ENCODE results near the gene RAB10. TPM values are rescaled to one million over a fixed set of nuclear protein-coding genes. Genes with fewer than 3 reads are reported as not detected.
A peak's percentile ranks its signal among the peaks of the same experiment; 100 is the strongest.

The RAB10 gene
- total and polyA plus RNA-seq, 4 donors, result 45.8 to 92.4 (median 69.0) TPM

- no peaks in the 10 kb centered on the region for H3K9me3 ChIP-seq (ENCODE audit: control insufficient read depth, low read length)
- WGBS, 2 donors, result 71 to 72% methylated on average over 9 of the region's 9 CpGs
- DNase-seq (no peak), ATAC-seq (ENCODE audit: low FRiP score) (no peak)
- no peaks in the 10 kb centered on the region for H3K36me3 ChIP-seq (ENCODE audit: control insufficient read depth in 1 of 2, insufficient read depth in 2 of 2, low read length in 1 of 2)
- peaks cover 2 to 5% of the 10 kb centered on the region in 2 donors for H3K4me1 ChIP-seq (ENCODE audit: control insufficient read depth in 1 of 2, insufficient read depth in 2 of 2, low read length in 2 of 2)
- H3K27ac ChIP-seq (ENCODE audit: low read depth in 1 of 2, low read length in 2 of 2), result no peak overlapping the region
- H3K4me3 ChIP-seq (ENCODE audit: low read length in 2 of 2), result no peak overlapping the region
- H3K27me3 ChIP-seq (ENCODE audit: control insufficient read depth in 1 of 2, insufficient read depth in 2 of 2, low read length in 1 of 2), result no peaks in the 10 kb centered on the region
- intact Hi-C loops (cut with DNase I), result no loop called here
Observed at GRCh38 chr2:26039603-26040323, 5.9 kb downstream of the RAB10 start.

GRCh38 chr2:26043109-26043508, 9.2 kb downstream of the RAB10 start:
- DNase-seq (no peak), ATAC-seq (ENCODE audit: low FRiP score) (no peak)
- peaks cover 2 to 6% of the 10 kb centered on the region in 2 donors for H3K4me1 ChIP-seq (ENCODE audit: control insufficient read depth in 1 of 2, insufficient read depth in 2 of 2, low read length in 2 of 2)
- H3K27me3 ChIP-seq (ENCODE audit: control insufficient read depth in 1 of 2, insufficient read depth in 2 of 2, low read length in 1 of 2), result no peaks in the 10 kb centered on the region
- H3K4me3 ChIP-seq (ENCODE audit: low read length in 2 of 2), result no peak overlapping the region
- intact Hi-C loops (cut with DNase I), result no loop called here
- H3K27ac ChIP-seq (ENCODE audit: low read depth in 1 of 2, low read length in 2 of 2), result no peak overlapping the region
- H3K36me3 ChIP-seq (ENCODE audit: control insufficient read depth in 1 of 2, insufficient read depth in 2 of 2, low read length in 1 of 2), result no peaks in the 10 kb centered on the region
- H3K9me3 ChIP-seq (ENCODE audit: control insufficient read depth, low read length), result no peaks in the 10 kb centered on the region
- 88 to 92% methylated on average over 5 of the region's 5 CpGs for WGBS, 2 donors

DNA sequence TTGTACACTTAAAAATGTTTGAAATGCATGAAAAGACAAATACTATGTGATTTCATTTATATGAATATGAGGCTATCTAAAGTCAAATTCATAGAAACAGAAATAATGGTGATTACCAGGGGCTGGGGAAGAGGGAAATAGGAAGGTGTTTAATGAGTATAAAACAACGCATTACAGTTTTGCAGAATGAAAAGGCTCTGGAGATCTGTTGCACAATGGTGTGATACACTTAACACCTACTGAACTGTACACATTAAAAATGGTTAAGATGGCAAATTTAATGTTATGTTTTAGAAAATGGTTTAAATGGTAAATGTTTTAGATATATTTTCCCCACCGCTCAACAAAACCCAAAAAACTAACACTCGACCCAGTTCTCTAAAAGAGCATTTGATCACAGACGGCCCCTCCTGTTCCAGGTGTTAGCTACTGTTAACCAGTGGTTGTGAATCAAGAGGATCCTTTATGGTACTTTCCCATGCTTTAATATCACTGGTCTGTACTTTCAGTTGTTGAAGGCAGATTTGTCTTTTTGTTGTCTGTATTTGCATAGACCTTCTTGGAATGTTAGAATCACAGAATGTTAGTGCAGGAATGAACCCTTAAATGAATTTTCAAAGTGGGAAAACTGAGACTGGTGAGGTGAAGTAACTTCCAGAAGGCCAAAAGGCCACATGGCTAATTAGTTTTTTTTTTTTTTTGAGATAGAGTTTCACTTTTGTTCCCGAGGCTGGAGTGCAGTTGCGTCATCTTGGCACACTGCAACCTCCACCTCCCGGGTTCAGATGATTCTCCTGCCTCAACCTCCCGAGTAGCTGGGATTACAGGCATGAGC, 10.2 kb downstream of the RAB10 start:
- WGBS, 2 donors, result 42 to 52% methylated on average over 8 of the region's 8 CpGs
- intact Hi-C loops (cut with DNase I), result no loop called here
- Histone ChIP-seq H3K27ac (ENCODE audit: low read depth in 1 of 2, low read length in 2 of 2) (no peak overlapping the region), H3K27me3 (ENCODE audit: control insufficient read depth in 1 of 2, insufficient read depth in 2 of 2, low read length in 1 of 2) (no peaks in the 10 kb centered on the region), H3K4me3 (ENCODE audit: low read length in 2 of 2) (no peak overlapping the region), H3K4me1 (ENCODE audit: control insufficient read depth in 1 of 2, insufficient read depth in 2 of 2, low read length in 2 of 2) (peaks cover 2 to 6% of the 10 kb centered on the region in 2 donors), H3K9me3 (ENCODE audit: control insufficient read depth, low read length) (no peaks in the 10 kb centered on the region), H3K36me3 (ENCODE audit: control insufficient read depth in 1 of 2, insufficient read depth in 2 of 2, low read length in 1 of 2) (no peaks in the 10 kb centered on the region)
- ATAC-seq (ENCODE audit: low FRiP score), result no peak
- peak in 1 of 2 donors; percentile 57 for DNase-seq

GRCh38 chr2:26048791-26049190, 14.9 kb downstream of the RAB10 start:
- intact Hi-C loops (cut with DNase I), result no loop called here
- Histone ChIP-seq H3K36me3 (ENCODE audit: control insufficient read depth in 1 of 2, insufficient read depth in 2 of 2, low read length in 1 of 2) (no peaks in the 10 kb centered on the region), H3K9me3 (ENCODE audit: control insufficient read depth, low read length) (no peaks in the 10 kb centered on the region), H3K27me3 (ENCODE audit: control insufficient read depth in 1 of 2, insufficient read depth in 2 of 2, low read length in 1 of 2) (no peaks in the 10 kb centered on the region), H3K27ac (ENCODE audit: low read depth in 1 of 2, low read length in 2 of 2) (no peak overlapping the region), H3K4me1 (ENCODE audit: control insufficient read depth in 1 of 2, insufficient read depth in 2 of 2, low read length in 2 of 2) (peaks cover 0 to 10% of the 10 kb centered on the region in 2 donors), H3K4me3 (ENCODE audit: low read length in 2 of 2) (no peak overlapping the region)
- ATAC-seq (ENCODE audit: low FRiP score) (no peak), DNase-seq (no peak)
- WGBS, 2 donors, result 8 to 35% methylated on average over 3 of the region's 3 CpGs

DNA sequence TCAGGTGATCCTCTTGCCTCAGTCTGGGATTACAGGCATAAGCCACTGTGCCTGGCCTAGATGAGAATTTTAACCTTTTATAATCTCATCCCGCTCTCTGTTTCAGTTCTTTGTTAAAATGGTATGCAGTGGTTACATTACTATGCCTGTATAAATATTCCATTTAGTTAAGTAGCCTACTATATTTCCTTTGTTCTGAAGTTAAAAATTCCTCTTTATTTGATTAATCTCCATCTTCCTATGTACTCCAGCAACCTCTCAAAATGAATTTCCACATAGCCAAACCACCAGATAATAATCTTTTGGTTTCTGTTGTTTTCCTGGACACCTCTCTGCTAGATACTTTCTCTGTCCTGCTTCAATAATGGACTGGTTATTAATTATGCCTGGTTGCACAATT, 15.8 kb downstream of the RAB10 start:
- ATAC-seq (ENCODE audit: low FRiP score) (no peak), DNase-seq (no peak)
- no peak overlapping the region for H3K4me3 ChIP-seq (ENCODE audit: low read length in 2 of 2)
- H3K9me3 ChIP-seq (ENCODE audit: control insufficient read depth, low read length), result no peaks in the 10 kb centered on the region
- H3K27ac ChIP-seq (ENCODE audit: low read depth in 1 of 2, low read length in 2 of 2), result no peak overlapping the region
- 88 to 97% methylated on average over 1 of the region's 1 CpG for WGBS, 2 donors
- intact Hi-C loops (cut with DNase I), result no loop called here
- no peaks in the 10 kb centered on the region for H3K36me3 ChIP-seq (ENCODE audit: control insufficient read depth in 1 of 2, insufficient read depth in 2 of 2, low read length in 1 of 2)
- H3K27me3 ChIP-seq (ENCODE audit: control insufficient read depth in 1 of 2, insufficient read depth in 2 of 2, low read length in 1 of 2), result no peaks in the 10 kb centered on the region
- H3K4me1 ChIP-seq (ENCODE audit: control insufficient read depth in 1 of 2, insufficient read depth in 2 of 2, low read length in 2 of 2), result peaks cover 0 to 6% of the 10 kb centered on the region in 2 donors

DNA sequence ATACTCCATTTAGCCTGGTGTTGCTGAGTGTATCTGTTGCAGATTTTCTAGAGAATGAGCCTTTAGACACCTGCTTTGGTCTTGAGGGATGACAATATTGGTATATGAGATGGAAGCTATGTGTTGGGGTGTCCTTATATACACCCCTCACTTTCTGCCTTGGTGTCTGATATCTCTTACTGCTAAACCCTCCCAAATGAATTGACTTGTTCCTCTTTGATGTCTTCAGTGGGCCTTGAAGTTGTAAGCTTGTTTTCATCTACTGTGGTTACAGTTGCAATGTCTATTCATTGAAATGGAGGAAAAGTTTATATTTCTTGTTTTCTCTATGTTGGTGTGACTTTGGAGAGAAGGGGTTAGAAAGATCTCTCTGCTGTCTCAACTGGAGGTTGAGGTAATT, 18.9 kb downstream of the RAB10 start:
- intact Hi-C loops (cut with DNase I), result no loop called here

GRCh38 chr2:26054598-26055348, 20.9 kb downstream of the RAB10 start:
- intact Hi-C loops (cut with DNase I), result no loop called here
- H3K27me3 ChIP-seq (ENCODE audit: control insufficient read depth in 1 of 2, insufficient read depth in 2 of 2, low read length in 1 of 2), result no peaks in the 10 kb centered on the region
- DNase-seq (no peak), ATAC-seq (ENCODE audit: low FRiP score) (no peak)
- peaks cover 0 to 6% of the 10 kb centered on the region in 2 donors for H3K4me1 ChIP-seq (ENCODE audit: control insufficient read depth in 1 of 2, insufficient read depth in 2 of 2, low read length in 2 of 2)
- no peaks in the 10 kb centered on the region for H3K36me3 ChIP-seq (ENCODE audit: control insufficient read depth in 1 of 2, insufficient read depth in 2 of 2, low read length in 1 of 2)
- H3K27ac ChIP-seq (ENCODE audit: low read depth in 1 of 2, low read length in 2 of 2), result no peak overlapping the region
- no peaks in the 10 kb centered on the region for H3K9me3 ChIP-seq (ENCODE audit: control insufficient read depth, low read length)
- no peak overlapping the region for H3K4me3 ChIP-seq (ENCODE audit: low read length in 2 of 2)
- WGBS, 2 donors, result 45 to 47% methylated on average over 4 of the region's 4 CpGs

More for the DNA sequence above, 18.9 kb downstream of the RAB10 start:
- Histone ChIP-seq H3K9me3 (ENCODE audit: control insufficient read depth, low read length) (no peaks in the 10 kb centered on the region), H3K27me3 (ENCODE audit: control insufficient read depth in 1 of 2, insufficient read depth in 2 of 2, low read length in 1 of 2) (no peaks in the 10 kb centered on the region), H3K4me1 (ENCODE audit: control insufficient read depth in 1 of 2, insufficient read depth in 2 of 2, low read length in 2 of 2) (peaks cover 0 to 4% of the 10 kb centered on the region in 2 donors), H3K36me3 (ENCODE audit: control insufficient read depth in 1 of 2, insufficient read depth in 2 of 2, low read length in 1 of 2) (no peaks in the 10 kb centered on the region), H3K4me3 (ENCODE audit: low read length in 2 of 2) (no peak overlapping the region), H3K27ac (ENCODE audit: low read depth in 1 of 2, low read length in 2 of 2) (no peak overlapping the region)
- ATAC-seq (ENCODE audit: low FRiP score) (no peak), DNase-seq (no peak)

- Histone ChIP-seq H3K4me3 (ENCODE audit: low read length in 2 of 2) (no peak overlapping the region), H3K4me1 (ENCODE audit: control insufficient read depth in 1 of 2, insufficient read depth in 2 of 2, low read length in 2 of 2) (peaks cover 0 to 2% of the 10 kb centered on the region in 2 donors), H3K9me3 (ENCODE audit: control insufficient read depth, low read length) (no peaks in the 10 kb centered on the region), H3K36me3 (ENCODE audit: control insufficient read depth in 1 of 2, insufficient read depth in 2 of 2, low read length in 1 of 2) (no peaks in the 10 kb centered on the region), H3K27ac (ENCODE audit: low read depth in 1 of 2, low read length in 2 of 2) (no peak overlapping the region), H3K27me3 (ENCODE audit: control insufficient read depth in 1 of 2, insufficient read depth in 2 of 2, low read length in 1 of 2) (no peaks in the 10 kb centered on the region)
- DNase-seq, result no peak
- 62 to 83% methylated on average over 4 of the region's 4 CpGs for WGBS, 2 donors
- ATAC-seq (ENCODE audit: low FRiP score), result no peak
- intact Hi-C loops (cut with DNase I), result no loop called here
Observed at GRCh38 chr2:26058390-26058789, 24.5 kb downstream of the RAB10 start.
